Right renal pelvis (tissue), 4 donors: Measurements from ENCODE around the gene SECTM1. TPM values are rescaled to one million over a fixed set of nuclear protein-coding genes. Genes with fewer than 3 reads are reported as not detected.

Experiments used
- DNase-seq, 4 donors: peaks; one replicate each; pipeline ENCODE4 v3.0.0-alpha.2; 2013; ENCODE audit warnings: low read depth in 4 of 4, low spot score in 3 of 4, missing footprints in 1 of 4
- polyA plus RNA-seq, 4 donors: library from polyadenylated mRNA; unstranded; fragments of 120-200 nt; gene quantifications; one replicate each; pipeline ENCODE4 v1.2.1, GENCODE V29; 2013; ENCODE audit not compliant: insufficient read length in 4 of 4

Gene SECTM1
- polyA plus RNA-seq, 4 donors, result 1.3 to 2.4 (median 1.5) TPM

- DNase-seq, result no peak
These were observed 16.0 kb downstream of the SECTM1 start, which contains the start of gene CD7 for GRCh38 chr17:82317394-82318168. TSS of gene CD7 (minus strand) at chr17:82317608. CDS start at chr17:82317495, 113 bp downstream.

- no peak for DNase-seq
These were observed 16.7 kb downstream of the SECTM1 start for GRCh38 chr17:82316651-82317393.

GRCh38 chr17:82315703-82316358 is 17.7 kb downstream of the SECTM1 start:
- no peak for DNase-seq

- DNase-seq, result no peak
These were observed 18.6 kb downstream of the SECTM1 start for GRCh38 chr17:82314727-82315605.

GRCh38 chr17:82314012-82314726 is 19.4 kb downstream of the SECTM1 start:
- no peak for DNase-seq

- DNase-seq, result no peak
These were observed 20.2 kb downstream of the SECTM1 start for GRCh38 chr17:82313195-82314011.

- no peak for DNase-seq
These were observed 21.6 kb downstream of the SECTM1 start for GRCh38 chr17:82311971-82312370.

GRCh38 chr17:82310877-82311276 is 22.7 kb downstream of the SECTM1 start:
- no peak for DNase-seq

- no peak for DNase-seq
These were observed 23.7 kb downstream of the SECTM1 start for GRCh38 chr17:82309656-82310570.

GRCh38 chr17:82305727-82306300 is 27.8 kb downstream of the SECTM1 start:
- DNase-seq, result no peak

GRCh38 chr17:82304826-82305726 is 28.5 kb downstream of the SECTM1 start:
- DNase-seq, result no peak

- DNase-seq, result no peak
These were observed 29.4 kb downstream of the SECTM1 start for GRCh38 chr17:82303944-82304808.

- DNase-seq, result no peak
These were observed 30.3 kb downstream of the SECTM1 start for GRCh38 chr17:82302991-82303943.

GRCh38 chr17:82302568-82302963 is 31.0 kb downstream of the SECTM1 start:
- DNase-seq, result no peak
